ENCODE results near the gene TRPV6.
A peak's percentile ranks its signal among the peaks of the same experiment; 100 is the strongest.

TRPV6 gene

DNA sequence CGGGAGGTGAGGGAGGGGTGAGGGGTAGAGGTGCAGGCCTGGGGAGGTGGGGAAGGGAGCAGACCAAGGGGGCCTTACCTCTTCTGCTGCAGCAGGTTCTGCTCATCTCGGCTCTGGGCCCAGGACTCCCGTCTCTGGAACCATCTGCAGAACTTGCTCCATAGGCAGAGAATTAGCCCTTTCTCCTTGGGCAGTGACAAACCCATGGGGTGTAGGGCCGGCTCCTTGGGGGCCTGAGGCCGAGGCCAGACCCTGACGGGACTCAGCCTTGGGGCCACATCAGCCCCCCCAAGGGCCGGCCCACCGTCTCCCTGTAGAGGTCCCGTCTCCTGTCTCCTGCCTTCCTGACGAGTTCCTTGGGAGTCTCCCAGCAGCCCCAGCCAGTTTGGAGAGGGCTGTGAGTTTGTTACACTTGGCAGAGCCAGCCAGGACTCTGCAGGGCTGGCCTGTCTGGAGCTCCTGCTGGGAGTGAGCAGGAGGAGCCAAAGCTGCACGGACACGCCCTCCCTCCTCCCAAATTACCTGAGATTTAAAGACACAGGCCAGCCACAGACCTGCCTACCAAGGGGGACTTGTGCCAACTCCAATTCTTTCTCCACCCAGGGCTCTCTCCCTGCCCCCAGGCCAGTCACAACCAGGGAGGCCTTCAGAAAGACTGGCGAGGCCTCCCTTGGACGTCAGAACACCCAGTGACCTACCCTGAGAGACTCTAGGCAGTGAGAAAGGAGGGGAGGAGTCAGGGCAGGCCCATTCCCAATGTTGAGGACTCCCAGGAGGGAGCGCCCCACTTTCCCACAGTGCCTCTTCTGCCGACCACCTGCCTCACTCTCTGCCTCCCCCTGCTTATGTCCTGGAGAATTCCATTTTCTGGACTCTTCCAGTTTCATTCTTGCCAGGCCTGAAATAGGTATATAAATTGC lies at the start of gene TRPV6:
Gene TRPV6, minus strand, starts transcription at position 435 of the 920 bp plus-strand sequence.
- DNase-seq (ENCODE audit: low spot score), result no peak

DNA sequence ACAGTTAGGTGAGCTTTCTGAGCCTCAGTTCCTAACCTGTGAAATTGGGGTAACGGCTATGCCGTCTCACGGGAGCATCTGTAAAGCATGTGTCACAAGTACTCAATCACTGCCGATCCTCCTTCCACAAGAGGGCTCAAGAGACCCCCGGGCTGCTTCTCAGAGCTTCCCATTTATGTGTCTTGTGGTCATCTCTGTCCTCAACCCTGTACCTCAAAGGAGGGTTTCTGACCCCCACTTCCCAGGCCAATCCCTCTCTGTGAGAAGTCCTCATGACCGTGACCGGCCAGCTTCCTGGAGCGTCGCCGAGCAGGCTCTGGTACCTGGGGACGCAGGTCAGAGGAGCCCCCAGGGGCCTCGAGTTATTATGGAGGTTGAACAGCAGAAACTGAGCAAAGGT lies 48.5 kb upstream of the TRPV6 start:
- no peak for DNase-seq (ENCODE audit: low spot score)

DNA sequence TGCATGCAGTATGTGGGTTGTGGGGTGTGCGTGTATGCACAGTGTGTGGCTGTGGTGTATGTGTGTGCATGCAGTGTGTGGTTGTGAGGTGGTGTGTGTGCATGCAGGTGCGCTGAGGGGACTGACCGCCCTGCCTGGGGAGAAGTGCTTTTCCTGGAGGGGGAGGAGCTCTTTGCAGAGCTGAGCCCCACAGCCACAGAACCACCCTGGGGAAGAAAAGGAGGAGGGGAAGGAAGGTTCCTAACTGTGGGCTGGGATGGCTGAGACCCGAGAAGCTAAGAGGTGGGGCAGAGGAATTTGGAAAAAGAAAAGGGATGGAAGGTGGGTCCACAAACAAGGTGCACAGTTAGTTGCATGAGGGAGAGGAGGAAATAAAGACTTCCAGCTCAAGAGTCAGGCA lies 48.1 kb upstream of the TRPV6 start, which contains the start of gene TRPV5:
Gene TRPV5, minus strand, starts transcription at position 123 of the 400 bp plus-strand sequence. CDS start 287 bp downstream, outside the sequence.
- DNase-seq (ENCODE audit: low spot score), result no peak

DNA sequence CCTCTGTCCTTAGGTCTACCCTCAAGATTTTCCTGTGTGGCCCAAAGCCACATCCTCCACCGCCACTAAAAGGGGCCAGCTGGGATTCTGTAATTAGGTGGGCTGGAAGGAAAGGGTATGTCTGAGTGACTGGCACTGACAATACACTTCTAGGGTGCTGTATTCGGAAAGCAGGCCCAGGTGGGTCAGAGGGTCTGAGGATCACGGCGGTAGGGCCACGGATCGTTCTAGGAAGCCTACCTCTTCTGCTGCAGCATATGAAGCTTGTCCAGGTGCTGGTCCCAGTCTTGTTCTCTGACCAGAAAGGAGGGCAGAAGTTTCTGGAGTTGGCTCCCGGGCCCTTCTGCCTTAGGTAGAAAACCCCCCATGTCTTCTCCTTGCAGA lies 47.5 kb upstream of the TRPV6 start:
- DNase-seq (ENCODE audit: low spot score), result no peak

DNA sequence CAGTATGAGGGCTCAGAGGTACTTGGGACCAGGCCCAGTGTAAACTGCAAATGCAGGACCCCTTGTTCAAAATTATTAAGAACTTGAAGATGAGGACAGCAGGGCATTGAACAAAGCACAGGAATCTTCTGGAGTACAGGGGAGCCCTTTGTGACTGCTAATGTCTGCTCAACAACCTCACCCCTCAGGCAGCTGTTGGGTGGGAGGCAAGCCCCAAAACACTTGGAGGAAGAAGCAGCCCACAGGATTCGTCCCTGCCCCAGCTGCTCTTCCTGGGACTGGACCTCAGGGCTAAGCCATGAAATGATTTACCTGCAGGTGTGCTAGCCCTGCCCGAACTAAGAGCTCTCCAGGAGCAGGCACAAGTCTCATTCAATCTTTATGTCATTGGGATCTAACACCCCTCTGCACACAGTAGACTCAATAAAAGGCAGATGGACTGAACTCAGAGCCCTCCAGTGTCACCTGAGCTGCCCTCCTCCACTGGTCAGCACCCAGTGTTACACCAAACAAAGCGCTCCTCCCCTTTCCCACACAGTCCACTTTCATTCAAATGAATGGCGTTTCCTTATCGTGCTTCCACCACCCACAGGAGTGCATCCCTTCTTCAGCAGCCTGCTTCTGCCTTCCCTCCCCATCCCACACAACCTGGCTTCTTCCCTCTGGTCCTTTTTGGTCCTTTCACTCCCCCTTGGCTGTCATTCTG lies 47.0 kb upstream of the TRPV6 start:
- no peak for DNase-seq (ENCODE audit: low spot score)

DNA sequence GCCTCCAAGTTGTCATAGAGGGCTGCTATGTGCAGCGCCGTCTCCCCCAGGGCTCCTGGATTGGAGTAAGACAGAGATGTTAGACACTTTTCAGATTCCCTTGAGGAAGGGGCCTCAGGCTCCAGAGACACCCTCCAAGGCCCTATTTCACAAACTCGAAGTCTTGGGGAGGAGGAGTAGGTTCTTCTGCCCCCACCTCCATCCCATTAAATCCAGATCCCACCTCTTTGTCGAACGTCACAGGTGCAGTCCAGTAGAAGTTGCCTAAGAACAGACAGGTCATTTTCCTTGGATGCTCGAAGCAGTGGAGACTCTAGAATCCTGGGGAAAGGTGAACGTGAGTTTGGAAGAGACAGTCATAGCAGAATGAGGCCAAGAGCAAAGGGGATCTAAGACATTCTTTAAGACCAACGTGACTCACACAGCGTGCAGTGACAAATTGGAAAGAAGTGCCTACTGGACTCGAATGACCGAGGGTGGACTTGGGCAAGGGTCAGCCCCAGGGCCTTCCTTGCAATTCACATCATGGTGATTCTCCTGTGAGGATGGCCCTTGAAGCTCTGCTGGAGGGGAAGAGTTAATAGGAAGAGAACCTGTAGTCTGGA lies 44.7 kb upstream of the TRPV6 start:
- DNase-seq (ENCODE audit: low spot score), result no peak

DNA sequence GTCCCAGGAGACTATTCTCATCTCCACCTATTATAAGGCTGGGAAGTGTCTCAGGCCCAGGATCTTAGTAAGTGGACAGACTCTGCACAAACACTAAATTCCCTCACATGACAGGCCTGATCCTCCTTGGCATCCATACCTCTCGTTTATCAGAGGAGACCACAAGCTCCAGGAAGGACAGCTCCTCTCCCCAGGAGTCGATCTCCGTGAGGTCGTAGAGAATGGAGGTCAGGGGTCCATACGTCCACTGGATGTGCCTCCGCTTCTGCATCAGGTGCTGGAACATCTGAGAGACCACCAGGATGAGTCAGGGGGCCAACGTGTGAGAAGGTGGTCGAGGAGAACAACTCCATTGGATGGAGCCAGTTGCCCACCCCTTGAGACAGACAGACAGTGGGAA lies 42.4 kb upstream of the TRPV6 start:
- DNase-seq (ENCODE audit: low spot score), result no peak

DNA sequence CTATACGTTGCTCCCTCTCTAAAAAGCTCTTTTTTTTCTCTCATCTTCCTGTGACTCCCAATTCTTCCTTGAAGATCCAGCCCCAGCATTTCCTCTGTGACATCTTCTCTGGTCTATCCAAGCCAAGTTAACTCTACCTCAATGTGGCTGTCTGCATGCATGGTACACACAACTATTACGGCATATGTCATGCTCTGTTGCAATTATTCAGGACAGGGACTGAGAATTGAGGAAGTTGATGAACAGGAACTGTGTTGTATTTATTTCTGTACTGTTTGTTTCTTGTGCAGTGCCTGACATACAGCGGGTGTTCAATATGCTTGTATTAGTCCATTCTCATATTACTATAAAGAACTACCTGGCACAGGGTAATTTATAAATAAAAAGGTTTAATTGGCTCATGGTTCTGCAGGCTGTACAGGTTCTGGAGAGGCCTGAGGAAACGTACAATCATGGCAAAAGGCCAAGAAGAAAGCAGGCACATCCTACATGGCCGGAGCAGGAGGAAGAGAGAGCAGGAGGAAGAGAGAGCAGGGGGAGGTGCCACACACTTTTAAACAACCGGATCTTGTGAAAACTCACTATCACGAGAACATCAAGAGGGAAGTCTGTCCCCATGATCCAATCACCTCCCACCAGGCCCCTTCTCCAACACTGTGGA lies 41.7 kb upstream of the TRPV6 start:
- DNase-seq (ENCODE audit: low spot score), result no peak

DNA sequence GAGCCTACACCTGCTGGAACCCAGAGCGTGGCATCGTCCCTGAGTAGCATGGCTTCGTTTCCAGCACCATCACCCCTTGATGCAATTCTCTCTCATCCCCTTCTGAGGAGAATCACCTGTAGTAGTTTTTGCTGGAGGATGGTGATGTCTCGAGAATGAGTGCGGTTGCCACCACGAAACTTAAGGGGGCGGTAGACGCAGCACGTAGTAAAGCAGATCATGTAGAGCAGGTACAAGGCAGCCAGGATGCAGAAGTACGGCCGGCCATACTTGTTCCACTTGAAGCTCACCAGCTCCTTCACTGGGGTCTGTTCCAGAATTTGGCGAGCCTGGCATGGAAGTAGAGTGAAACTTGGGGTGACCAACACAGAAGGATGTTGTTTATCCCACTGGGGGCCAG lies 39.9 kb upstream of the TRPV6 start:
- DNase-seq (ENCODE audit: low spot score), result no peak

DNA sequence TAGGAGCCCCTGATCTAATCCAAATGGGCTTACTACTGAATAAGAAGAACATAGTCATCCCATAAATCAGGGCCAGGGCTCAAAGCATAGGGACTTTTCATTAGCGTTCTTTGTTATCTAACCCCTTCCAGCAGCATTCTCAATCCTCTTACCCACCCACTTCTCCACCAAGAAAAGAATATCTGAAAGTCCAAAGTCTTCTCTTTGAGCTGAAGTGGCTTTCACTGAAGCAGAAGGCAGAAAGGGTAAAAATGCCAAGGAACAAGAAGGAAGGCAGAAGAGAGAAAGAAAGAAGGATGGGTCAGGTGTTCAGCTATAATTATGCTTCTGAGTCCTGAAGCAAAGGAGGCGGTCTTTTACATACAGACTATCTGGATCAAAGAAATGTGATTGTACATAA lies 37.8 kb upstream of the TRPV6 start:
- DNase-seq (ENCODE audit: low spot score), result no peak

DNA sequence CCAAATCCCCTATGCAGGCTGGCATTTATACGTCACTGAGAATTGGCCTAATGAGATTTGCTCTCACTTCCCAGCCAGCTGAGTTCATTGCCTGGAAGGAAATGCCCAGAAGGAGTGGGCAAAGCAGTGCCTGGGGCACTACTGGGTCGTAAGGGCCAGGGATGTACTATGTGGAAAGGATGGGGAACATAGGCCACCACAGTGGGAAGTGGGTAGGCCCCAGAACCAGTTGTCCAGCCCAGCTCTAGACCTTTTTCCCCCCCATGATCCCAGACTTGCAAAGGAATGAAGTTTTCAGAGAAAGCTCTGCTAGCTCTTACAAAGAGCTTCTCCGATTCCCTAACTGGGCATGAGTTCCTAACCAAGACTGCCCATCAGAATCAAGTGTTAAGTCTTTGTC lies 34.1 kb upstream of the TRPV6 start:
- DNase-seq (ENCODE audit: low spot score), result no peak

DNA sequence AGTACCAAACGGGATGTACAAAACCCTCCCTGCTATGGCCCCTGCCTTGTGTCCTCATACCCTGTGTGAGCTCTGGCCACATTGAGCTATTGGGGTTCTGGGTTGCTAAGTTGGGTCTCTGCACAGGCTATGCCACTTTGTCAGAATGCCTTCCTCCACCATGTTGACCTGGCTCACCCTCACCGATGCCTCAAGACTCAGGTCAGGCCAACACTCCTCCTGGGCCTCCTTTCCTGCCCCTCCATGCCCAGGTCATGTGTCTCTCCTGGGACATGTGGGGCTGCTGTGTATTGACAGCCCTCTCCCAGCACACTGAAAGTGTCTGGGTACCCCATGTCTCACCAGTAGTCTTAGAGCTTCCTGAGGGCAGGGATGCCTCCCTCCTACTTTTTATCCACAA lies 33.4 kb upstream of the TRPV6 start:
- no peak for DNase-seq (ENCODE audit: low spot score)

DNA sequence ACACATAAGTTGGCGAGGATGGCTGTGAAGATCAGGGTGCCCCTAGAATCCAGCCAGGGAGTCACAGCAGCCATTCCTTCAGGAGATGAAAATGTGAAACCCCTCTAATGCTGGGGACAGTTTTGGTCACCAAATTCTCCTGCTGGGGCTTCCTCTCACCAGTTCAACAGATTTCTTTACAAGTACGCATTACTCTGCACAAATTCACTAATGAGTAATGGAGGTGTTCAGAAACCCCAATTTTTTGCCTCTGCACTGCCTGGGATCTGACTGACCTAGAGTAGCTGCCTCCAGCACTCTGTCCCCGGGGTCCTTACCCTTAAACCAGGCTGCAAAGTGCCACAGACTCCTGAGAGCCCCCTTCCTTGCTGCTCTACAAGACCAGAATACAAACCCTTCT lies 31.9 kb upstream of the TRPV6 start:
- no peak for DNase-seq (ENCODE audit: low spot score)

DNA sequence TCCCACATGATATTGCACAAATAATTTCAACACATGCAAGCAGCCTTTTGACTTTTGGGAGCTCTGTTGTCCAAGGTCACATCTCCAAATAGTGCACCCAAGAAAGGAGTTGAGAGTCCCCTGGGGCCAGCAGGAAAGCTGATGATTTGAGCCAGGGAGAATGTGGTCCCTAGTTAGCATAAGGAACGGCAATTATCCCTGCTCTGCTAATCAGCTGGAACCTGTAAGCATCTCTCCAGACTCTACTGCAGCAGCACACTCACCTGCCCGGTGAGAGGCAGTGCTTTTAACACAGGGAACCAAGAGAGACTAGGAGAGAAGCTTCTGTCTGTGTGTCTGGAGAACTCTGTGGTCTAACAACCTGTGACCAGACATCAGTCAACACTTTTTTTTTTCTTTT lies 31.0 kb upstream of the TRPV6 start:
- no peak for DNase-seq (ENCODE audit: low spot score)

DNA sequence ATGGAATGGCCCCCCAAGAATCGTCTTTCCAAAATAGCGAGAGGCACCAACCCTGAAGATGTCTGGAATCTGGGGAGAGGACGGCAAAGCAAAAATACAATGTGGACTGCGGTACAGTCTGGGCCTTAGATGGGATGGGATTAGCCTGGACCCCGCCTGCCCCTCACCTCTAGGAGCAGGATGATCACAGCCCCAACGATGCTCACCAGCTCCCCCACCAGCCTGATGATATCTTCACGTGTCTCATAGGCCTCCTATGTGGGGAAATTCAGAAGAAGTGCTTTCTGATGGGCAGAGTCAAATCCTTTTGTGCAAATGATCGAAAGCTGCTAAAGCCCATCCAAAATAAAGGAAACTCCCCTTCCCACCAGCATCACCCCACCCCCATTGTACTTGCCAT lies 29.8 kb upstream of the TRPV6 start:
- no peak for DNase-seq (ENCODE audit: low spot score)

DNA sequence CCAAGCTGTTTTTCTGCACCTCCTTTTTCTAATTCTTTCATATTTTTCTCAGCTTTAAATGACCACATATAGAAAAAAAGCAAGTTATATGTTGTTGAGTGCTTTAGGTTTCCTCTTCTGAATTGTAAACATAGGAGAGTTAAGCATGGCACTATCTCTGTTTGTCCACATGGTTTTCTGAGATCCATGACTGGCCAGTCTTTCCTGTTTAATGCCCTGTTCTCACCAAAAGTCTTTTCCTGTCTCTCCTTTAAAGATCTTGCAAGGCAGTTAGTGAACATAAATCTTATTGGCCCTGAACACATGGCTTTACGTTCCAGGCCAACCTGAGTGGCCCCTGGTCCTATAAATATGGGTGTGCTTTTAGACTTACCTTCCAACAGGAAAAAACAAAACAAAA lies 28.6 kb upstream of the TRPV6 start:
- no peak for DNase-seq (ENCODE audit: low spot score)

DNA sequence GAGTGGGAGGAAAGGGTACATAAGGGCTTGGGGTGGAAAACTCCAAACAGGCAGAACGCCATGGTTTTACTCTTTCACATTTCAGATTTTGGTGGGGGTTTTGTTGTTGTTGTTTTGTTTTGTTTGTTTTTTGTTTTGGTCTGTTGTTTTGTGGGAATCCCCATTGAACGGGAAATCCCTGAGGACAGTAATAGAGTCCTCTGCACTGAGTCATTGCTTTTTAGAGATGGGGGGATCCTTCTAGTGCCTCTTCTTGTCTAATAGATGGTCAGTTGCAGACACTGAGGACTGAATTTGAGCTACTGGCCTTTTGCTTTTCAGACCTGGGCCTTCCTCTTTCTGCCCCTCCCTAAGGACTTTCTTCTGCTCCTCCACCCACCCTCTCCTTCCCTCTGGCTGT lies 28.0 kb upstream of the TRPV6 start:
- no peak for DNase-seq (ENCODE audit: low spot score)

DNA sequence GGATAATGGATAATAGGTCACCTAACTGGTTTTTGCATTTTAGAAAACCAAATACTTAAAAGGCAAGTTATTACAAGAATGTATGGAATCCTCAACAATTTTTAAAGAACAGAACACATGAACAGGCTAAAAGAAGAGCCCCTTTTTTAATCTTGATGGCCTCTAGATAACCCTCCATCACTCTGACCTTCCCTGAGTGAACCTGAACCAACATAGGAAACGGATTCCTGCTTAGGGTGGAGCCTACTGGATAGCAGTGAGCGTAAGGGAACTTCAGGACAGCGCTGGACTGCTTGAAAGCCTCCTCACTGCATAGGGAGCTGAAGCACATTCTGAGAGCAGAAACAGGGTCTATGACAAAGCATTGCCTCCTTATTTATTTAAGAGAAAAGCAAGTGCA lies 27.5 kb upstream of the TRPV6 start:
- DNase-seq (ENCODE audit: low spot score), result no peak

DNA sequence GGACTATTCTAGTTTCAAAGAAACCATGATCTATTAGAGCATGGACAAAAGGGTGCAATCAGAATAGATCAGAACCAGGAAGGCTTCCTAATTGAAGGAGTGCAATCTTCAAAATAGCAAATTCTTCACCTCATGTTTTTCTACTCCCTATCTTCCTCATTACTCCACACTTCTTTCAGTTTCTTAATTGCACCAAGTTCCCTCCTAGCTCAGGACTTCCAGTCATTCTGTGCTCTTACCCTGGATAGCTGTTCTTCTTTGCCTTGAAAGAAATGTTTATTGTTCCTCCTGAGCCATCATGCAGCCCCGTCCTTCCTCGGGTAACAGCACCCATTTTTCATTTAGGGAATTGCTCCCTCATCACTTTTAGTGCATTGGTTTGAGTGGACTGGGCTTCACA lies 24.9 kb upstream of the TRPV6 start:
- no peak for DNase-seq (ENCODE audit: low spot score)

DNA sequence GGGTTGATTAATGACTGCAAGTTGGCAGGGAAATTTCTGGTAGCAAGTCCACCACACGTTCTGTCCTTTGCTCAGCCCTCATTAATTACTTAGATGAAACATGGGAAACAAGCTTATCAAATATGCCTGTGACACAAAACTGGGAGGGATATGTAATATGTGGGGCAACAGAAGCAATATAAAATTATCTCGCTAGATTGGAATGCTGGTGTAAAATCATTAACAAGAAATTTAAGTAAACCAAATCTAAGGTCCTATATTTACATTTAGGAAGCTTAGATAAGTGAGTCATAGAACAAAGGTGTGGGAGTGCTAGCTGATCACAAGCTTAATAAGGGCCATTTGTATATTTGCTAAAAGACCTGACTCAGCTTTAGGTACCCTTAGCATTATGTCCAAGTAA lies 24.5 kb upstream of the TRPV6 start:
- no peak for DNase-seq (ENCODE audit: low spot score)

DNA sequence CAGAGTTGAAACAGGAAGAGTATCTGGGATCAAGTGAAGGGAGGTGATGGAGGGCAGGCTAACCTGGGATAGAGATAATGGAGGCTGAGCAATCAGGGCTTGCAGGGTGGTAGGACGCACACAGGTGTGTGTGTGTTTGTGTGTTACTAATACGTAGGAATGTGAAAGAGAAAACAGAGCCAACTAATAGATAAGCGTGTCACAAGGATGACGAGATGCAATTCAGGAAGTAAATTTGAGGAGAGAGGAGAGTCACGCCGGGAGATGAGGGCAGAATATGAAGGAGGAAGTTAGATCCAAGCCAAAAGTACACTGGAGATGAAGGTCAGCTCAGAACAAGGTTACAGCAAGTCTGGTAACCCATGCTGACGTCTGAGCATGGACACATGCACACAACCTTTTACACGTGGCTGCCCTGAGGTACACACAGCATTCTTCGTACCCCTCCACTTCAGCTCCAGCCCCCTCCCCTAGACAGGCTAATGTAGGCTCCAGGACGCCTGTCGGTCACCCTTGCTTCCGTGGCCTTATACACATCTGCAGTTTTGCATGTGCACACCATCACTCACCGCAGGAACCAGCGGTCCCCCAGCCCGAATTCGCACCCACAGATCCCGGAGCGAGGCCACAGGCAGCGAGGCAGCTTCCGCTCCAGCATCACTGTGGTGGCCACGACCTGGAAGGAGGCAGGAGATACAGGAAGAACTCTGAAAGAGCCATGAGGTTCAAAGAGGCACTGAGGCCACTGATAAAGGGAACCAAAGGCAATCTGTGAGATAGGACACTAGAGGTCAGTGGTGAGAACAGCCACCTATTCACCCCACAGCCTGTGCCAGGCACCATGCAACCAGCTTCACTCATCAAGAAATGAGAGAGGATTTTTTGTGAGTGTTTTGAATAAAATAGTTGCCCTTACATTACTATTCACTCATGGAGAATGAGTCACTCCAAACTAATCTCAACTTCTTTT lies 23.7 kb upstream of the TRPV6 start:
- peak; percentile 2 for DNase-seq (ENCODE audit: low spot score)

All from activated CD4-positive, alpha-beta T cell treated with anti-CD3 and anti-CD28 coated beads, Interleukin-2, Interleukin-4, amounts not matched to agents 100 ng/mL and 50 ng/mL, durations not matched to agents 16 hours and 8 hours (primary cell).